Prostate gland (tissue), 2 donors: ENCODE data around the gene PRKG1. TPM values are rescaled to one million over a fixed set of nuclear protein-coding genes. Genes with fewer than 3 reads are reported as not detected.

ENCODE experiments used
- DNase-seq: peaks from one replicate; pipeline ENCODE4 v3.0.0-alpha.2; 2019; ENCODE audit warnings: low spot score
- H3K27ac ChIP-seq, 2 donors: fragments of 200-600 bp; sonication (generic); 2 replicates each; pipeline ENCODE4 v1.5.1; 2017 to 2019
- H3K27me3 ChIP-seq: fragments of 200-600 bp; sonication (generic); replicated peaks from 2 replicates; pipeline ENCODE4 v1.5.1; 2019; ENCODE audit not compliant: insufficient read depth
- H3K36me3 ChIP-seq, 2 donors: fragments of 200-600 bp; sonication (generic); 1 replicate in 1 of 2; 2 replicates in 1 of 2; pipeline versions ENCODE4 v1.5.1 to v1.8.1; 2017 to 2019
- H3K4me1 ChIP-seq: fragments of 200-600 bp; sonication (generic); replicated peaks from 2 replicates; pipeline ENCODE4 v1.5.1; 2019
- H3K4me3 ChIP-seq, 2 donors: fragments of 200-600 bp; sonication (generic); 2 replicates each; pipeline ENCODE4 v1.5.1; 2017 to 2019
- H3K9me3 ChIP-seq: fragments of 200-600 bp; sonication (generic); 2 replicates; pipeline ENCODE4 v1.5.1; 2017
- CTCF ChIP-seq, 4 experiments: fragments of 200-600 bp in 2 of 4; fragments of 450-650 bp in 2 of 4; sonication (generic) in 2 of 4; IDR thresholded peaks; 1 replicate in 3 of 4; 2 replicates in 1 of 4; pipeline ENCODE4 v1.5.1; 2016 to 2019; ENCODE audit warnings: antibody characterized with exemption in 4 of 4, mild to moderate bottlenecking in 2 of 4, moderate library complexity in 2 of 4
- POLR2A ChIP-seq: fragments of 450-650 bp; IDR thresholded peaks from one replicate; pipeline ENCODE4 v1.6.1; 2016; ENCODE audit warnings: antibody characterized with exemption, mild to moderate bottlenecking
- POLR2AphosphoS5 ChIP-seq: sonication (generic); formaldehyde crosslinking; IDR thresholded peaks from one replicate; pipeline ENCODE4 v1.6.1; 2017; ENCODE audit warnings: antibody characterized with exemption
- WGBS: methylation state at CpG from one replicate; pipeline ENCODE4 v1.1.5; 2018; 5-methylcytosine and 5-hydroxymethylcytosine counted together
- intact Hi-C: fragments of 100-400 bp; cut with DNase I; formaldehyde crosslinking; loops from one replicate; pipeline ENCODE4 v1.14.2; 2022
- total RNA-seq, 2 donors: library from RNA; depleted of rRNA; stranded (reverse); fragments of >200 nt; gene quantifications; one replicate each; pipeline ENCODE4 v1.1.0, GENCODE V29; 2016

The PRKG1 gene
- total RNA-seq, 2 donors from 2014 or later, result 2.7 to 9.0 TPM

- no peaks in the 10 kb centered on the region for H3K27me3 ChIP-seq
- intact Hi-C loops, result no loop called here
- H3K36me3 ChIP-seq, result no peaks in the 10 kb centered on the region
- no peak for DNase-seq
- H3K4me1 ChIP-seq, result no peaks in the 10 kb centered on the region
- no peak overlapping the region for H3K4me3 ChIP-seq
- TF ChIP-seq POLR2A (no peak), POLR2AphosphoS5 (no peak), CTCF (IDR thresholded peaks at IDR 0.05) (no peak)
- H3K27ac ChIP-seq, result no peak overlapping the region
- 73% methylated on average over 7 of the region's 7 CpGs for WGBS
- H3K9me3 ChIP-seq, result no peaks in the 10 kb centered on the region
Measured at GRCh38 chr10:51585742-51586141, 511.5 kb downstream of the PRKG1 start.

GRCh38 chr10:51588984-51589383 lies 514.7 kb downstream of the PRKG1 start:
- 90% methylated on average over 1 of the region's 1 CpG for WGBS

GRCh38 chr10:51590818-51591217 lies 516.5 kb downstream of the PRKG1 start:
- Histone ChIP-seq H3K9me3 (no peaks in the 10 kb centered on the region), H3K4me3 (no peak overlapping the region), H3K27ac (no peak overlapping the region), H3K36me3 (no peaks in the 10 kb centered on the region), H3K4me1 (no peaks in the 10 kb centered on the region), H3K27me3 (no peaks in the 10 kb centered on the region)
- DNase-seq, result no peak
- WGBS, result 98% methylated on average over 2 of the region's 2 CpGs
- TF ChIP-seq POLR2A, result no peak
- TF ChIP-seq CTCF (IDR thresholded peaks at IDR 0.05), result no peak
- no peak for TF ChIP-seq POLR2AphosphoS5
- intact Hi-C loops, result no loop called here

More at GRCh38 chr10:51588984-51589383, 514.7 kb downstream of the PRKG1 start:
- Histone ChIP-seq H3K4me3 (no peak overlapping the region), H3K36me3 (no peaks in the 10 kb centered on the region), H3K9me3 (no peaks in the 10 kb centered on the region), H3K4me1 (no peaks in the 10 kb centered on the region), H3K27ac (no peak overlapping the region), H3K27me3 (no peaks in the 10 kb centered on the region)
- TF ChIP-seq CTCF (IDR thresholded peaks at IDR 0.05) (no peak), POLR2AphosphoS5 (no peak), POLR2A (no peak)
- intact Hi-C loops, result no loop called here
- no peak for DNase-seq

GRCh38 chr10:51596695-51597094 lies 522.4 kb downstream of the PRKG1 start:
- 81% methylated on average over 3 of the region's 3 CpGs for WGBS
- intact Hi-C loops, result no loop called here

More at GRCh38 chr10:51596695-51597094, 522.4 kb downstream of the PRKG1 start:
- Histone ChIP-seq H3K4me1 (no peaks in the 10 kb centered on the region), H3K36me3 (no peaks in the 10 kb centered on the region), H3K27me3 (no peaks in the 10 kb centered on the region), H3K9me3 (no peaks in the 10 kb centered on the region), H3K27ac (no peak overlapping the region), H3K4me3 (no peak overlapping the region)
- TF ChIP-seq CTCF (IDR thresholded peaks at IDR 0.05), result no peak
- DNase-seq, result no peak
